NCI-H524 (cell line): Measurements from ENCODE around the gene ZBTB16.
A peak's percentile ranks its signal among the peaks of the same experiment; 100 is the strongest.

Experiments used
- DNase-seq, 2 experiments: peaks; one replicate each; lab custom pipeline; 2025; lab: John Stamatoyannopoulos, UW

Gene ZBTB16

DNA sequence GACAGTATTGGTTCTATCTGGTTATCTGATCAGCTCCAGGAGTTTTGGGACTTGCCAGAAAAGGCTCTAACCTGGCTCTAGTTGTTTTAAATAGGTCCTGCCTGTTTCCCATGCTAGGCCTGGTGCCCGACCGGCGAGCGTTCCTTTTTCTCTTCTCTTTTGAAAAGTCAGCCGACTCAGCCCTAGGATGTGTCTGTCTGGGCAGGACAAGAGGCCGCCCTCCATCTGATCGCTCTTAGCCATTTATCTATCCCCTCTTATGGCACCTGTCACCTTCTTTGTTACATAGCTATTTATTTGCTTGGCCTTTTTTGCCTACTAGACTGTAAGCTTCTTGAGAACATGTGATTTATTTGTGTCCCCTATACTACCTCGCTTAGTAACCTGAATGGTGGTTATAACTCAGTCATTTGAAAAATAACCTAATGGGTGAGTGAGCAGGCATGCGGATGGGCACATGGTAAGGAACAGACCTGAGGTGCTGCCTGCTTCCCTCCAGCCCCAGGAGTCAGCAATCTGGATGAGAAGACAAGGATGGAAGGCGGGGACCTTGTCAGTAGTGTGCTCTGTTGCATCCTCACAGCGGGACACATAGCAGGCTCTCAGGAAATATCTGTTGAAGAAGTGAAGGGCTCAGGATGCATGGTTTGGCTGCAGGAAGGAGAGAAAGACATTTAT, 108.4 kb downstream of the ZBTB16 start:
- no peak for DNase-seq

DNA sequence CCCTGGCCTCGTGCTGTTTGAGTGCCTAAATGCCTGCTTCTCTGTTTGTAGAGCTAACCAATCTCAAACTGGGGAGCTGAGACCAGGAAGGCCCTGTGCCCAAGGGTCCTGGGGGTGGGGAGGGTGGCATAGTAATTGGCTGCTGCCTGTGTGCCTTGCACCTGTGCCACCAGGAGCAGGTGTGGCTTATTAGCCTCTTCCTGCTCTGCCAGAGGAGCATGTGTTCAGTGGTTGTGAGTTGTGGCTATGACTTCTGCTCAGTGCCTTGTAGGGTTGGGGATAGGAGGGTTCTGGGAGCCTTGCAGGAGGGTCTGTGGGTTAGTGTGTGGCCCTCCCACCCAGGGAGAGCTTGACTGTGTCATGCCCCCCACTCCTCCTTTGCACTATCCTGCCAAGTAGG, 109.2 kb downstream of the ZBTB16 start:
- DNase-seq, result no peak

DNA sequence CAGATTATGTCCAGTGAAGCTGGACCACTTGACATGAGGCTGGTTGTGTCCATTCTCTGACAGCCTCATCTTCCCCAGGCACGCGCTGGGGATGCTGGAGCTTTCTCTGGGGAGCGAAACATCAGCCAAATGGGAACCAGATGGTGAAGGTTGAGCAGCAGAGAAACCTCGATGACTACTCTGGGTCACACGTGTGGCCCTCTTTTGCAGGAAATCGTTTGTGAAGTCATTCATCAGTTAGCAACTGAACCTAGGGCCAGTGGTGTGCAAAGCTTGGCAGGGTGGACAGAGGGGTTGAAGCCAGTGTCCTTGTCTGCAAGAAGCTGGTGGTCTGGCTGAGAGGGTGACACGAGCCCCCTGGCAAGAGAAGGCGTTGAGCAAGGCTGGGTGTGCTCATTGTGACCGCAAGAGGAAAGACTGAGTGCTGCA, 109.8 kb downstream of the ZBTB16 start:
- DNase-seq, result no peak

DNA sequence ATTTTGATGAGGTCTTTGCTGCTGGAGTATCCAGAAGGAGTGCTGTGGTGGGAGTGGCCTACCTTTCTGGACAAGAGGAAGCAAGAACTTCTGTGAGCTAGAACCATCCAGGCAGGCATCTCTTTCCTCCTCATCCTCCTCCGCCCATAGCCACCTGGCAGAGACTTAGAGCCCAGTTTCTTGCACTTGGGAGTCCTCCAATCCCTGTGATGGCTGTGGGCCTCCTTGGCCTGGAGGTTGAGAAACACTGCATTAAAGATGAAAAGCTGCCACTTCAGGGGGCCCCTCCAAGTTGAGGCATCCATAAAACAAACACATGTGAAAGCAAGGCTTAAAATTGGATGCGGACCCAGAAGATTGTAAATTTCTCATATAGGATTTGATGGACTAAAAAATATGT, 110.3 kb downstream of the ZBTB16 start:
- no peak for DNase-seq

DNA sequence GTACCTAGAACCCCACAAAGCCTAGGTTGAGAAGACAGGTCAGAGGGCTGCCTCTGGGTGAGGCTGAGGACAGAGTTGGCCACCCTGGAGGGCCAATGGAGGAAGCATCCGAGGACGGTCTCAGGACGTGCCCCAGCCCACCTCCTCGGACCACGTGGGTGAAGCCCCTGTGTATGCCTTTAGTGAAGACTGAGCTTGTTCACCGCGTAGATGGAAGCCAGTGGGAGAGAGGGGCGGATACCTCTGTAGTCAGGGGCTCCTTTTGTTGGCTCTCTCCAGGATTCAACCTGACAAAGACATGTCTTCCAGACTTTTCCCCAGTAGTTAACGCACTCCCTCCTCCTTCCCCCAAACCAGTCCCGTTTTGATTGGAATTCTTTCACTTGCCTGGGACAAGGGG, 110.7 kb downstream of the ZBTB16 start:
- DNase-seq, result no peak

DNA sequence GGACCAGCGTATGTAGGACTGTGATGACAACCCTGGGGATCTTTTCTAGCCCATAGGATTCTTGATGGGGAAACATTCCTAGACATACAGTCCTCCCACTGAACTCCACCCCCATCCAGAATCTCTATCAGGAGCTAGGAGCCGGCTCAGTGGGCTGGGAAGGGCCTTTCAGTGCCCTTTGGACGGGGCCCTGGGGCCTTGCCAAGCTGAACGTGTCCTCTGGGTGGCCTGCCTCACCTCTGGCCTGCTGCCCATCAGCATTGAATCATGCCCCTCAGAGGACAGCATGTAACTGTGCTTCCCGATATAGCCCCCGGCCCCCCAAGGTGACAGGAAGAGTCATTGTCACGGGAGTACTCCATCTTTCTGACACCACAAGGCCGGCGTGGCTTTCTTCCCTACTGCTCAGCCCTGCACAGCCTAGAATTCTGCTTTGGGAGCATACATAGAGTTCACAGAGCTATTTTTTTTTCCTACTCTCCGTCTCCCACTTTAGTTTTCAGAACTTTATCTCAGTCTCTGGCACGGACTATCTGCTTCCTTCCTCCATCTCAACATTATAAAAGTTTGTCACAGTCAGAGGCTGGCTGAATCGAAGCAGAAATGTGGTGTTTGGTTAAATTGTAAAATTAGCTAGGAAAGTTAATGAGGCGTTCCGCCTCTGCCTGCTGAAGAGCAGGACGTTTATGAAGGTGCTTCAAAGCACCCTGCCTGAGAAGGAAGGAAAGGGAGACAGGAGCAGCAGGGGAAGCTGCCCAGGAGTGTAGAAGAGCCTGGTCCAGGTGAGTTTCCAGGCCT, 111.9 kb downstream of the ZBTB16 start:
- DNase-seq, result no peak

DNA sequence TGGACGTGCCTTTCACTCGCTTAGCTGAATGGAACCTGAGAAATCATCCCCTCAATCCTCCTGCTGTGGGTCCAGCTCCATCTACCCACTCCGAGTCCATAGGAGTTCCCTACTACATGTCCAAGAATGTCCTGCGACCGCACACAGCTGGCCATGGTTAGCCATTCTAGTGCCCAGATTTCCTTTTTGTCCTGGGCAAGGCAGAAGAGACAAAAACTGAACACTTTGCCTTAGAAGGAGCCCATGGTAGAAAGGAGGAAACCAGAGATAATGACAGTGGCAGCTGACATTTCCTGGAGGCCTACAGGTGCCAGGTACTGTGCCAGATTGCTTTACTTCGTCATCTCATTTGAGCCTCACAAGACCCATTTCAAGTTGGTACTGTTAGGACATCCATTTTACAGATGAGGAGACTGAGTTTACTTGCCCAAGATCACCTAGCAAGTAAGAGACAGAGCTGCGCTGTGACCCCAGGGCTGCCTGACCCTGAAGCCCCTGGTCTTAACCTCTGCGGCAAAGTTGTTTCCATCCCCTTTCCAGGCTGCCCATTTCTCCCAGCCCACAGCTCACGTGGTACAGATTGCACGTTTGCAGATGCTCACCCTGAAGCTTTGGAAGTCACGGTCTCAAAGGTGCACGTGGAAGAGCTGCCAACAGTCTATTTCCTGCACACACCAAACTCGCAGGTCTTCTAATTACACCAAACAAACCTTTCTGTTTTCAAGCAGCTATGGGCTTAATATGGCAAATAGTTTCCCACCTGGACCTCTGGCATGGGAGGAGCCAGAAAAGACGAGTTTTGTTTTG, 112.7 kb downstream of the ZBTB16 start:
- no peak for DNase-seq

DNA sequence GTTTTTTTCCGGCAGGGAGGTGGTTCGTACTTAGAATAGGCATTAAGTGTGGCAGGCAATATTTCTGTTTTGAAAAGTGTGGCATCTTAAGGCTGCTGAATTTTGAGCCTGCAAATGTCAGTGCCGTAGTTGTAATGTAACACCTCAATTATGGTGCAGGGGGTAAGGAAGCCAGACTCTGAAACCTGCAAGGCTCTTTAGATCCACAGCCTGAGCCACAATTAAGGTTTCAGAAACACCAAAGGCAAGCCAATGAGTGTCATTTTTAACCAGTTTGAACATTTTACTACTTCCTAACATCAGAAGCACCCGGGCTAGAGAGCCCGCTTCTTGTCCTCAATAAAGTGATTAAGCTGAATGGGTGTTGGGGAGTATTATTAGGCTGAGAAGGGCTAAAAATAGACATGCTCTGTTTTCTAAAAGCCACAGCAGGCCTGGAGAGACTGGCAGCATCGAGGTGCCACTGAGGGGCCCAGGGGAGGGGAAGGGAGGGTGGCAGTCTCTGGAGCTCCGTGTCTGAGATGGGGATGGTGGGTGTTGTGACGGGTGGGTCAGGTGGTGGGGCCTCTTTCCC, 113.4 kb downstream of the ZBTB16 start:
- DNase-seq, result no peak

DNA sequence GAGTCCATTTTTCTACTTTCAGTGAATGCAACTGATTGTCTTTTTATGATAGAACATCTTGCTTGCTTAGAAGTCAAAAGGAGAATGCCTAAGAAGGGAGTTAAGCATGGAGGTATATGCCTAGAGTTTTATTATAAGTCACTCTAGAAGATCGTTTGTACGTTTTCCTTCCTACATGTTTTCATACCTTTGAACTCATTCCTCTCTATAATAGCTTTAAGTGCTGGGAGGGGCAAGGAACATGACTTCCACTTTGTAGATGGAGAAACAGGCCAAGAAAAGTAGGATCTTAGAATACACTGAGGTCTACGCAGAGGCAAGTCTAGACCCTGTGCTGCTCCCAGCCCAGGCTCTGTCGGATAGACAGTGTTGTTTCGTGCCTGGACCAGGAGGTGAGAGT, 114.3 kb downstream of the ZBTB16 start:
- DNase-seq, result no peak

DNA sequence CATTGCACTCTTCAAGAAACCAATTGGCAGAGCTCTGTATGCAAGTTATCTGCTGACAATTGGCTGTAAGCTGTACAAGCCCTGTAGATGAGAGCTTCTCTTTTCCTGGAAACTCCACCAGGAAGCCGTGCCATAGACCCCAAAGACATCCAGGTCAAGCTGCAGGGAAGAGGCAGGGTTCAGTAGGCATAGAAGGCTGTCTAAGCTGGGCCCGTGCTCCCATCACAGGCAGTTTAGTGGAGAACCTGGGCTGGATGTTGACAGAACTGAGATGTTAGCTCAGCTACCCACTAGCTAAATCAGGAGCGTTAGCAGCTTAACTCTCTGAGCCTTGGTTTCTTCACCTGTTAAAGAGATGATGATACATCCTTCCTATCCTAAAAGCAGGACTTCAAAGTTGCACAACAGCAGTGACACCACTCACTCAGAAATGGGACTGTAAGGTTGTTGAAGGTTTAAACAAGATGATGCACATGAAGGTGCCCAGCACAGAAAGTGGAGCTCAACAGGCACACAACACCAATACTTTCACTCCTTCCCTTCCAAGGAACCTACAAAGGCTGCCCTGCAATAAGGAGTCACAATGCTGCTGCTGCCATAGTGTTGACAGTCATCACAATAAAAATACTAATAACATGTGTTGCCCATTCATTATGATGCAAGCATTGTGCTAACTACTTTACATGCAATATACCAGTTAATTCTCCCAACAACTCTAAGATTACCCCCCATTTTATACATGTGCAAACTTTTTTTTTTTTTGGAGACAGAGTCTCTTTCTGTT, 115.4 kb downstream of the ZBTB16 start:
- DNase-seq, result no peak

DNA sequence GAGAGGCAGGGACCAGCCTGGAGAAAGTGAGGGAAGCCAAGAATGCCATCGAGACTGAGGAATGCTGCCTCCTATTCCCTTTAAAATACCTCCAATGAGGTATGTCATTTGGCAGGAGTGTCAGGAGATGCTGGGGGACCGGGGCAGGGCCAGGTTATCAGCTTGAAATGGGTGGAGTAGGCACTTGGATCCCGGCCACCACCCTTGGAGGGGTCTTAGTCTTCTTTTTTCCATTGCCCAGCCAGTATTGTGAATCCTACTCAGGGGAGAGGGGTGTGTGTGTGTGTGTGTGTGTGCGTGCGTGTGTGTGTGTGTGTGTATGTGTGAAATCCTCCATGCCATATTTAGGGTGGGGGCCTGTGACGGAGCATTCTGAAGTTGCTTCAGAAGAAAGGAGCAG, 116.2 kb downstream of the ZBTB16 start:
- no peak for DNase-seq

DNA sequence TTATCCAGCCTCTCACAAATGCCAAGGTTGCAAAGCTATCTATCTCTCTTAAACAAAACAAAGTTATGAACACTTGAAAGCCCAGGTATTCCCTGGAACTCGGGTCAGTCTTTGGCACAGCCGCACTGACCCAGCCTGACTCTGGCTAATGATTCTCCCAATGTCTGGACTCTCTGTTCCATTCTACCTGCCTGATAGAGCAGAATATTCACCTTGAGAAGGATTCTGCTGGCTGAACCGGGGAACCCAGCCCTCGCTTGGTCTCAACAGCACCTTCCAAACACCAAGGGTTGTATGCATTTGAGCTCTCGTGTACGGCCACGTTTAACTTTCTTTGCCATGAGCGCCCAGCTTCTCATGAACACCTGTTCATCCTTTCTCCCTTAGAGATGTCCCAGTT, 116.8 kb downstream of the ZBTB16 start:
- DNase-seq, result no peak

DNA sequence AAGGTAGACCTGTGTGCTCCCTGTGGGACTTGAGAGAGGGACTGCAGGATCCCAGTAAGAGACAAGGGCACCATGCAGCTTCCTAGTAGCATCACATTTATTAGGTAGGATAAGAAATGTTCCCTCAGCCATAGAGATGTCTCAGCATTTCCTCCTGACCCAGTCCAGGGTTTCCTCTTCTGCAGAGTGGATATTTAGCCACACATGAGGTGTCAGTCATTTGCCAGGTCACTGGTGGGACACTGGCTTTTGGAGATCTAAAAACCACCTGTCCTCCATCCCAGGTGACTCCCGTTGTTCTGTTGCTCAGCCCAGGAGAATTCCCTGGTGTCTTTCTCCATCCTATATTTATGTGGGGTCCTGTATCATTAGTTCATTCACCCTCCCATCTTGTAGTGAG, 119.1 kb downstream of the ZBTB16 start:
- no peak for DNase-seq

DNA sequence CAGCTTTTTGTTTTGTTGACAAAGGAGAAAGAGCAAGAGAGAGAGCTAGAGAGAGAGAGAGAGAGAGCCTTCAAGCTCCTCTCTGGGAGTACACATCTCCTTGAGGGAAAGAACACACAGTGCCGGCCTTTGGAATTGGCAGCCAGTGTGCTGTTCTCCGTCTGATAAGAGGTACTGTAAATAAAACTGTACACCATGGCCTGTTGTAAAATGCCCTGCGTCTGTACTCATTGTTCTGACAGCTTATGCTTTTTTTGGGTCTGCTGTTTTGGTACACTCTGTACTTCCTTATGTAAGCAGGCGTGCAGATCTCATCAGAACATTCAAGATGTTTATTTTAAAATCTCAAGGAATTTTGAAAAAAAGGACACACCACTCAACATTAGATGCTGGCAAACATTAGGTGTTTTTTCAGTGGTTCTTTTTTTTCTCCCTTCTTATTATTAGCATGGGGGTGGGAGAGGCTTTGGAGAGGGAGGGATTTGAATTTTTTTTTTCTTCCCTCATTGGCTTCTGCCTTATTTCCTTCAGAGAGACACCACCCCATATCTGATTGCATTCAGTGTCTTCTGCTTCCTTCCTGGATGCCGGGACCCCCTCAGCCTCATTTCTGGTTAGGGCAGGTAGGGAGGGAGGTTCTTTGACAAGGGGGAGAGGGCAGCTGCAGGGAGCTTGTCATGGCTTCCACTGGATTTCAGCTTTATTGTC, 119.9 kb downstream of the ZBTB16 start:
- DNase-seq, result no peak

DNA sequence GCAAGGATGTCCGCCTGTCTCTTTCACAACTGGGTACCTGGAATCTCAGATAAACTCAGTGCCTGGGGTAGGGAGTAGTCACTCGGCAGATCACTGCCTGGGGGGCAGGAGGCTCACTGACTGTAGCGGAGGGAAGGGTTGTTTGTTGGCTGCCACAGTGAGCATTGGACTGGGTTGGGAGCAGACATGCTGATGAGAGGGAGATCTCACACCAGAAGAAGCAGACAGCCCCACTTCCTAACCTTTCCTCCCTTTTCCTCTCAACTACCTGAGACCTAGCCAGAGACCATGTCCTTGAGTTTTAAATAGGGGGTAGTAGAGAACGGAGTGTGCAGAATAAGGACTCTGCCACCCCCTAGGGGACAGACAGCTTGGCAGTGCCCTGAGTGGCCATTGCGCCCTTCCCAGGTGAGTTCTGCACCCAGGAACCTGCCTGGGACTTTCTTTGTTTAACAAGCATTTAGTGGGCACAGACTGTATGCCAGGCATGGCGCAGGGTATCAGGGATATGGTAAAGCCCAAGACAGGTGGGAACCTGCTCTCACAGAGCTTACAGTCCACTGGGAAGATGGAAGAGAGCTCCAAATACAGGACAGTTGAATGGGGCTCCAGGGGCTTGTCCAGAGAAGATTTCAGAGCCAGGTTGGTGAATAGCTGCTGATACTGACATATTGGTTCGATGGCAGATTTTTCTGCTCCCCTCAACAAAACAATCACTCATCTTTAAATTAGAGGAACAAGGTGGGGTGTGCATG, 121.0 kb downstream of the ZBTB16 start:
- DNase-seq, result peak; percentile 21 to 58

DNA sequence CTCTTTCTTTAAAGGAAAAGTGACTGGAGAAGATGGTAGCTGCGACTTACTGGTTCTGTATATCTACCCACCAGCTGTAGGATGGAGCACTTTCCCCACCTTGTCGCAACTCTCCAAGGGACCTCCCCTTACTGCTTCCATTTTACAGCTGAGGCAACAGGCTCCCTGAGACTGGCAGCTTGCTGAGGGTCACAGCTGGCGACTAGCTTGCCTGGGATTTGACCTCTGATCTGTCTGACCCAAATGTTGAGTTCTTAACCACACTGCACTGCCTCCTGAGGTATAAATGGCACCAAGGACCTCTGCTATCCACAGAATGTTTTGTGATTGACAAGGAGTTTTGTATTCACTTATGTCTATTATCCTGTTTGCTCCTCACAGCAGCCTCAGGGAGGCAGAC, 121.7 kb downstream of the ZBTB16 start:
- no peak for DNase-seq

DNA sequence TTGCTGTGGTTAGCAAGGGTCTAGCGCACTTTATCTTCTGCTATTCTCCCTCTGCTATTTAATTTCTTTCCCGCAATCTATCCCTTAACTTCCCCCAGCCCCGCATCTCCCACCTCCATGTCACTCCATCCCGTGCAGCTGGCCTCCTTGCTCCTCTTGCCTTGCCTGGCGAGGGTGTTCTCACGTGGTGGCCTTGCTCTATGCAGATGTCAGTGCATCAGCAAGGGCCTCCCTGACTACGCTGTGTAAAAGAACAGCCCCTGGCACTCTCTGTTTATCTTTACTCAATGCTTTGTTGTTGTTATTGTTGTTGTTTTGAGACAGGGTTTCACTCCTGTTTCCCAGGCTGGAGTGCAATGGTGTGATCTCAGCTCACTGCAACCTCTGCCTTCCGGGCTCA, 122.2 kb downstream of the ZBTB16 start:
- DNase-seq, result no peak

DNA sequence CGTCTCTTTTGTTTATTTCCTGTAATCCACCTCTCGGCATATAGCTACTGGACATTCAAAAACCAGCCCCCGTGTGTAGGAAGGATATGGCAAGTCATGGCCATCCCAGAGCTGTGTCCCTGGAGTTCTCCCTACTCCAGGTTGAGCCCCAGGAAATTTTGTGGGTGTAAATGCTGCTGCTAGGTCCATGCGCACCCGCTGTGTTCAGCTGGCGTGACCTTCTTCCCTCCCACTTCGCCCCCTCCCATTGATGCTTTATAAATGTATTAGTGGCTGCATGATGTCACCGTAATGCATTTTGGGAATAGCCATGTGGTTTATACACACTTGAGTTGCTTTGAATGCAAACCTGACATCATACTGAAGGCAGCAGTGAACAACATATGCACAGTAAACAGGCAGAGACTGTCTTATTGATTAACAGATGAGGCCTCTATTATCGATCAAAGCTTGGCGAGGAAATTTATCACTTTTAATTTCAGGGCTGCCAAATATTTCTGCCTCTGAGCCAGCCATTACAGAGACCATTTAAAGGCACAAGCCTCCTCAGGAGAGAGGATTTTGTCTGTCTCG, 123.0 kb downstream of the ZBTB16 start:
- no peak for DNase-seq

DNA sequence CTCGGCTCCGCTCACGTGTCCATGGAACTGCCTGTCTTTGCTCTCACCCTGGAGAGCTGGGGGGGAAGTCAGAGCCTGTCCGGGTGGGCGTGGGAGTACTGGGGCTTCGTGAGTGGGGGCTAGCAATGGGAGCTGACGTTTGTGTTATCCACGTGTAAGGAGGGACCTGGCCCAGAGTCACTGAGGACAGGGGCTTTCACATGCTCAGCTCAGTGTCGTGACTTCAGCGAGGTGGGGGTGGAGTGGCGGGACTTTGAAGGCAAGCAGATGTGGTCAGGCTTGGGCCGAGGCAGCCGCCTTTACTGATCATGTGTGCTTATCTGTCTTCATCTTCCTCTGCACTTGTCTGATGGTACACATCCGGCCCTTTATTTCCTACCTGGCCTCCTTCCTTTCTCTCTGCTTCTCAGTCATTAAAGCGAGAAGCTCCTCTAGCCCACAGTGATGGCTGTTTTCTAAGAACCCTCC, 123.6 kb downstream of the ZBTB16 start:
- no peak for DNase-seq

DNA sequence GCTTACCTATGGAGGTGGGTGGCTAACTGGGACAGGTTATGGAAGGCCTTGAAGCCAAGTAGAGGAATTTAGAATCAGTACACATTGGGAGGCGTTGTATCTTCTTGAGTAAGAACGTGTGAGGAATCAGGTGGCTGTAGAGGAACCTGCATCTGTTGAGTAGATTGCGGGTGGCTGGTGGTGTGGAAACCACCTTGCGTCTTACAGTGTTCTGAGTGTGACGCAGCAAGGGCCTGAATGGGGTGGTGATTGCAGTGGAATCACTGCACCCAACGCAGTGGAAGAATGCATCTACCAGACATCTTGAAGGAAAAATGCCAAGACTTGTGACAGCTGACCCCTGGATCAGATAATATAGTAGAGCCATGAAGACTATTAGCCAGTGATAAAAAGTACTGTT, 125.9 kb downstream of the ZBTB16 start:
- no peak for DNase-seq
